ENCODE measurements around the gene ENTPD2.

The ENTPD2 gene

GRCh38 chr9:137023157-137023556 is 30.7 kb downstream of the ENTPD2 start:
- no peaks in the 10 kb centered on the region for H3K9me3 ChIP-seq (ENCODE audit: severe bottlenecking)
- H3K36me3 ChIP-seq = no peaks in the 10 kb centered on the region
- H3K27me3 ChIP-seq (ENCODE audit: insufficient read depth, low read depth, severe bottlenecking) = no peaks in the 10 kb centered on the region
- TF ChIP-seq CTCF (IDR thresholded peaks at IDR 0.05; ENCODE audit: low read depth, low read length) = no peak
- H3K4me3 ChIP-seq (ENCODE audit: low read depth, low read length) = no peak overlapping the region
- no peak for DNase-seq
- H3K27ac ChIP-seq = no peak overlapping the region

GRCh38 chr9:137022662-137023008 is 31.2 kb downstream of the ENTPD2 start:
- Histone ChIP-seq H3K9me3 (ENCODE audit: severe bottlenecking) (no peaks in the 10 kb centered on the region), H3K36me3 (peaks cover 3% of the 10 kb centered on the region; the same call in 1 of the 2 replicates), H3K27me3 (ENCODE audit: insufficient read depth, low read depth, severe bottlenecking) (no peaks in the 10 kb centered on the region), H3K4me3 (ENCODE audit: low read depth, low read length) (no peak overlapping the region), H3K27ac (no peak overlapping the region)
- no peak for TF ChIP-seq CTCF (IDR thresholded peaks at IDR 0.05; ENCODE audit: low read depth, low read length)
- no peak for DNase-seq

GRCh38 chr9:137021979-137022661 is 31.7 kb downstream of the ENTPD2 start:
- H3K9me3 ChIP-seq (ENCODE audit: severe bottlenecking) = no peaks in the 10 kb centered on the region
- H3K27ac ChIP-seq = no peak overlapping the region
- H3K36me3 ChIP-seq = peaks cover 8% of the 10 kb centered on the region
- TF ChIP-seq CTCF (IDR thresholded peaks at IDR 0.05; ENCODE audit: low read depth, low read length) = no peak
- DNase-seq = peak; percentile 84
- H3K4me3 ChIP-seq (ENCODE audit: low read depth, low read length) = no peak overlapping the region
- no peaks in the 10 kb centered on the region for H3K27me3 ChIP-seq (ENCODE audit: insufficient read depth, low read depth, severe bottlenecking)

- DNase-seq = no peak
- Histone ChIP-seq H3K27me3 (ENCODE audit: insufficient read depth, low read depth, severe bottlenecking) (no peaks in the 10 kb centered on the region), H3K27ac (no peak overlapping the region), H3K9me3 (ENCODE audit: severe bottlenecking) (no peaks in the 10 kb centered on the region), H3K36me3 (peaks cover 13% of the 10 kb centered on the region), H3K4me3 (ENCODE audit: low read depth, low read length) (no peak overlapping the region)
- TF ChIP-seq CTCF (IDR thresholded peaks at IDR 0.05; ENCODE audit: low read depth, low read length) = no peak
Observed at GRCh38 chr9:137021568-137021978, 32.3 kb downstream of the ENTPD2 start.

- Histone ChIP-seq H3K27ac (no peak overlapping the region), H3K27me3 (ENCODE audit: insufficient read depth, low read depth, severe bottlenecking) (no peaks in the 10 kb centered on the region), H3K9me3 (ENCODE audit: severe bottlenecking) (no peaks in the 10 kb centered on the region), H3K4me3 (ENCODE audit: low read depth, low read length) (no peak overlapping the region), H3K36me3 (peaks cover 19% of the 10 kb centered on the region)
- TF ChIP-seq CTCF (IDR thresholded peaks at IDR 0.05; ENCODE audit: low read depth, low read length) = no peak
- no peak for DNase-seq
Observed at GRCh38 chr9:137020771-137021567, 32.9 kb downstream of the ENTPD2 start.

All from WERI-Rb-1 (cell line).